GM18508 (cell line): Measurements from ENCODE around the gene GRIPAP1.

Source experiments
- ATAC-seq: cut with Tn5 transposase; IDR thresholded peaks from one replicate; pipeline ENCODE4 v1.9.1; 2021; ENCODE audit warnings: moderate number of reproducible peaks; ENCODE audit not compliant: insufficient read depth, unreplicated experiment

The GRIPAP1 gene

GRCh38 chrX:48966796-48967579 lies 35.1 kb downstream of the GRIPAP1 start:
- no peak for ATAC-seq

GRCh38 chrX:48965959-48966358 lies 36.1 kb downstream of the GRIPAP1 start:
- ATAC-seq = no peak

GRCh38 chrX:48961585-48962091 lies 40.4 kb downstream of the GRIPAP1 start:
- no peak for ATAC-seq

GRCh38 chrX:48960291-48960690 lies 41.8 kb downstream of the GRIPAP1 start:
- ATAC-seq = no peak

- ATAC-seq = no peak
Observed at GRCh38 chrX:48958635-48959094, 43.4 kb downstream of the GRIPAP1 start.

GRCh38 chrX:48957827-48958634 lies 44.0 kb downstream of the GRIPAP1 start:
- ATAC-seq = peak; percentile 81

- no peak for ATAC-seq
Observed at GRCh38 chrX:48957477-48957826, 44.6 kb downstream of the GRIPAP1 start, which contains the start of gene OTUD5. Gene OTUD5, minus strand, starts transcription at chrX:48957607. Its CDS starts 37 bp downstream, at chrX:48957570.

GRCh38 chrX:48956728-48957414 lies 45.2 kb downstream of the GRIPAP1 start:
- no peak for ATAC-seq

- ATAC-seq = no peak
Observed at GRCh38 chrX:48948589-48948988, 53.5 kb downstream of the GRIPAP1 start.

GRCh38 chrX:48945517-48946348 lies 56.3 kb downstream of the GRIPAP1 start:
- ATAC-seq = no peak

- no peak for ATAC-seq
Observed at GRCh38 chrX:48942895-48943294, 59.2 kb downstream of the GRIPAP1 start.

GRCh38 chrX:48940404-48940955 lies 61.6 kb downstream of the GRIPAP1 start:
- no peak for ATAC-seq

- no peak for ATAC-seq
Observed at GRCh38 chrX:48939524-48940228, 62.4 kb downstream of the GRIPAP1 start.

GRCh38 chrX:48938721-48939425 lies 63.2 kb downstream of the GRIPAP1 start:
- peak; percentile 41 for ATAC-seq

GRCh38 chrX:48937054-48937907 lies 64.8 kb downstream of the GRIPAP1 start:
- peak; percentile 33 for ATAC-seq

GRCh38 chrX:48936429-48937053 lies 65.5 kb downstream of the GRIPAP1 start:
- no peak for ATAC-seq

- ATAC-seq = no peak
Observed at GRCh38 chrX:48935301-48935670, 66.8 kb downstream of the GRIPAP1 start.
